K562 (cell line): Measurements from ENCODE around the gene FCHSD1. TPM values are rescaled to one million over a fixed set of nuclear protein-coding genes. Genes with fewer than 3 reads are reported as not detected.
A peak's percentile ranks its signal among the peaks of the same experiment; 100 is the strongest.

Source experiments
- EP300 ChIP-seq: IDR thresholded peaks from 2 replicates; pipeline ENCODE4 v1.6.1; 2012; ENCODE audit warnings: low read length, improper control_type of control experiment
- ESRRA ChIP-seq: fragments of 450-650 bp; IDR thresholded peaks from 2 replicates; pipeline ENCODE4 v1.6.1; 2014; ENCODE audit warnings: low read depth, mild to moderate bottlenecking, moderate library complexity, borderline replicate concordance
- HMG20A ChIP-seq: fragments of 450-650 bp; formaldehyde crosslinking; conservative IDR thresholded peaks from 2 replicates; pipeline ENCODE4 v1.4.0; 2020; ENCODE audit warnings: mild to moderate bottlenecking, mixed read lengths
- JUN ChIP-seq, 2 experiments: sonication (generic) in 1 of 2; formaldehyde crosslinking in 1 of 2; IDR thresholded peaks; 2 replicates each; pipeline versions ENCODE4 v1.6.1 to v1.8.0; 2012 to 2022; ENCODE audit warnings: borderline replicate concordance in 2 of 2, mild to moderate bottlenecking in 2 of 2, improper control_type of control experiment in 1 of 2, low read depth in 1 of 2, low read length in 1 of 2, missing genetic modification reagents in 1 of 2
- KDM5B ChIP-seq: fragments of 200-600 bp; sonication (generic); IDR thresholded peaks from 2 replicates; pipeline ENCODE4 v1.6.1; 2012; ENCODE audit warnings: low read depth, mild to moderate bottlenecking, moderate library complexity, low read length, control low read depth, inconsistent platforms; ENCODE audit not compliant: insufficient replicate concordance
- L3MBTL2 ChIP-seq: fragments of 450-650 bp; IDR thresholded peaks from 2 replicates; pipeline ENCODE4 v1.6.1; 2016; ENCODE audit warnings: mild to moderate bottlenecking, moderate library complexity
- MTA3 ChIP-seq: fragments of 450-650 bp; formaldehyde crosslinking; IDR thresholded peaks from 2 replicates; pipeline ENCODE4 v1.6.1; 2017; ENCODE audit warnings: mild to moderate bottlenecking, borderline replicate concordance
- POLR2A ChIP-seq: fragments of 450-650 bp; conservative IDR thresholded peaks from 2 replicates; pipeline ENCODE4 v1.6.1; 2016
- POLR3G ChIP-seq: IDR thresholded peaks from 2 replicates; pipeline ENCODE4 v1.6.1; 2011; ENCODE audit not compliant: insufficient read length, insufficient replicate concordance; ENCODE audit errors: extremely low read depth
- PPARD ChIP-seq: fragments of 250-450 bp; sonication (Bioruptor Pico); IDR thresholded peaks from 2 replicates; pipeline ENCODE4 v1.8.0; 2022; ENCODE audit warnings: inconsistent platforms, mild to moderate bottlenecking, moderate library complexity
- PRDM10 ChIP-seq: fragments of 450-650 bp; IDR thresholded peaks from 2 replicates; pipeline ENCODE4 v1.6.1; 2018; ENCODE audit not compliant: partially characterized antibody
- RAD21 ChIP-seq, 2 experiments: fragments of 250-450 bp in 1 of 2; fragments of 450-650 bp in 1 of 2; sonication (Bioruptor Pico) in 1 of 2; formaldehyde crosslinking in 1 of 2; IDR thresholded peaks in 1 of 2; conservative IDR thresholded peaks in 1 of 2; 2 replicates each; pipeline versions ENCODE4 v1.4.0 to v1.8.0; 2020 to 2022; ENCODE audit warnings: mild to moderate bottlenecking in 2 of 2, moderate library complexity in 1 of 2
- RCOR1 ChIP-seq, 2 experiments: IDR thresholded peaks; 2 replicates each; pipeline ENCODE4 v1.6.1; 2012; ENCODE audit warnings: low read depth in 2 of 2, low read length in 2 of 2, borderline replicate concordance in 1 of 2, improper control_type of control experiment in 1 of 2
- TAF15 ChIP-seq: fragments of 200-400 bp; formaldehyde crosslinking; IDR thresholded peaks from 2 replicates; pipeline ENCODE4 v1.6.1; 2017; ENCODE audit warnings: mild to moderate bottlenecking, low read depth, low read length, moderate library complexity
- YY1 ChIP-seq, 3 experiments: IDR thresholded peaks; 2 replicates each; pipeline ENCODE4 v1.6.1; 2011; ENCODE audit warnings: low read length in 2 of 3, mild to moderate bottlenecking in 2 of 3, moderate library complexity in 2 of 3, borderline replicate concordance in 1 of 3, control low read depth in 1 of 3, low read depth in 1 of 3; ENCODE audit not compliant: insufficient read depth in 3 of 3, insufficient replicate concordance in 2 of 3, control insufficient read depth in 1 of 3, insufficient read length in 1 of 3; ENCODE audit errors: extremely low read depth in 1 of 3
- ZNF79 ChIP-seq: fragments of 250-450 bp; sonication (Bioruptor Pico); IDR thresholded peaks from 2 replicates; pipeline ENCODE4 v1.4.0; 2020; ENCODE audit warnings: low read depth, mild to moderate bottlenecking, moderate library complexity
- polyA plus RNA-seq, 8 experiments: library from polyadenylated mRNA; depleted of rRNA in 4 of 8; stranded (reverse) in 5 of 8; unstranded in 3 of 8; fragments of >200 nt; fragmentation: Nextera tagmentation in 2 of 8; fragmentation: Illumina TruSeq in 1 of 8; extraction: Ambion mirVana in 2 of 8; extraction: Trizol in 1 of 8; gene quantifications; 2 replicates each; pipeline versions ENCODE4 v1.2.1 to v1.2.3, GENCODE V29; 2011 to 2014; ENCODE audit warnings: inconsistent platforms in 1 of 8, missing spikeins in 1 of 8
- total RNA-seq, 7 experiments: library from RNA; depleted of rRNA in 6 of 7; stranded (reverse); fragments of >200 nt in 6 of 7; fragmentation: Illumina TruSeq in 2 of 7; extraction: Trizol in 2 of 7; gene quantifications; 2 replicates each; pipeline versions ENCODE4 v1.2.1 to v1.2.3, GENCODE V29; 2011 to 2021; ENCODE audit warnings: low replicate concordance in 1 of 7
- TF ChIP-seq, protein P1 (sequence below): sonication (generic); formaldehyde crosslinking; IDR thresholded peaks from 2 replicates; pipeline ENCODE4 v1.8.0; 2022; ENCODE audit warnings: mild to moderate bottlenecking, missing genetic modification reagents

Gene FCHSD1
- total and polyA plus RNA-seq, 9 of the 15 experiments (the other 6 are each of a cell fraction or from before 2014, with no cell fraction given), result 0.35 to 37.5 (median 13.6) TPM

DNA sequence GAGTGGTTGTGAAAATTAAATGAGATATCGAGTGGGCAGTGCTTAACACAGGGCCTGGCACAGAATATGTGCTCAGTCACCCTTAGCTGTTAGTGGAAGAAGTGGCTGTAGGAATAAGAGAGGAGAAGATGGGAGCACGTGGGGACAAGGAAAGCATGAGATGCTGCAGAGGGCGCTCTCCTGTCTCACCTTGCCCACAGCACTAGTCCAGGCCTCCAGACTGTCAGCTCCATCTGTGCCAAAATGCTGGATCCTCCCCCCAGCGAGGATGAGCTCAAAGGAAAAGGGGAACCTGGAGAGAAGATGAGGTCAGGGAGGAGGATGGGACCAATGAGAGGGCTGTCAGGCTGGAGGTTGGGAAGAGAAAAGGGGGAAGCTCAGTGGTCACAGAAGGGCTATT, 18.3 kb upstream of the FCHSD1 start (continued):
- TF ChIP-seq YY1 (IDR thresholded peaks at IDR 0.05; ENCODE audit: borderline replicate concordance in 1 of 3, control insufficient read depth in 1 of 3, extremely low read depth in 1 of 3, insufficient read depth in 3 of 3, insufficient read length in 1 of 3, insufficient replicate concordance in 2 of 3, low read depth in 1 of 3, low read length in 2 of 3) (peak in 1 of 3 experiments; percentile 17), PPARD (CRISPR knock-in tag) (no peak), MTA3 (no peak), POLR2A (0 out of 2 replicates have a peak, but pooled peaks have one; percentile 31), POLR3G (no peak), EP300 (no peak), KDM5B (no peak), JUN (IDR thresholded peaks at IDR 0.05; ENCODE audit: borderline replicate concordance, low read depth, low read length) (peak; percentile 35; the same call in 1 of the 2 replicates), JUN (CRISPR knock-in tag; IDR thresholded peaks at IDR 0.05; ENCODE audit: borderline replicate concordance) (no peak), PRDM10 (peak; percentile 13), TAF15 (no peak), L3MBTL2 (peak; percentile 80), RCOR1 (IDR thresholded peaks at IDR 0.05; ENCODE audit: borderline replicate concordance in 1 of 2, low read depth in 2 of 2, low read length in 2 of 2) (peak; percentile 36 to 77; a peak in 2 of 4 replicates), ESRRA (peak; percentile 80), HMG20A (CRISPR knock-in tag) (no peak), ZNF79 (CRISPR knock-in tag) (no peak), RAD21 (CRISPR knock-in tag; conservative IDR thresholded peaks at IDR 0.05 in 1 of 2, IDR thresholded peaks at IDR 0.05 in 1 of 2) (peak in 1 of 2 experiments; percentile 51; a peak in 2 of 4 replicates)
- TF ChIP-seq, protein P1, sequence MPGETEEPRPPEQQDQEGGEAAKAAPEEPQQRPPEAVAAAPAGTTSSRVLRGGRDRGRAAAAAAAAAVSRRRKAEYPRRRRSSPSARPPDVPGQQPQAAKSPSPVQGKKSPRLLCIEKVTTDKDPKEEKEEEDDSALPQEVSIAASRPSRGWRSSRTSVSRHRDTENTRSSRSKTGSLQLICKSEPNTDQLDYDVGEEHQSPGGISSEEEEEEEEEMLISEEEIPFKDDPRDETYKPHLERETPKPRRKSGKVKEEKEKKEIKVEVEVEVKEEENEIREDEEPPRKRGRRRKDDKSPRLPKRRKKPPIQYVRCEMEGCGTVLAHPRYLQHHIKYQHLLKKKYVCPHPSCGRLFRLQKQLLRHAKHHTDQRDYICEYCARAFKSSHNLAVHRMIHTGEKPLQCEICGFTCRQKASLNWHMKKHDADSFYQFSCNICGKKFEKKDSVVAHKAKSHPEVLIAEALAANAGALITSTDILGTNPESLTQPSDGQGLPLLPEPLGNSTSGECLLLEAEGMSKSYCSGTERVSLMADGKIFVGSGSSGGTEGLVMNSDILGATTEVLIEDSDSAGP (CRISPR knock-in tag), result no peak
